K562 (cell line): ENCODE results near the gene PLIN5. TPM values are rescaled to one million over a fixed set of nuclear protein-coding genes. Genes with fewer than 3 reads are reported as not detected.

Experiments
- ATAC-seq: fragments of 200-7000 bp; cut with Tn5 transposase; 3 replicates; pipeline ENCODE4 v1.9.1; 2020; ENCODE audit warnings: moderate library complexity
- BruUV-seq: library from RNA; stranded (reverse); fragments of 400-500 nt; replicated peaks from 2 replicates; lab custom pipeline; 2021; lab: Mats Ljungman, UMichigan
- CTCF ChIA-PET: fragments of 300-600 bp; formaldehyde crosslinking; extraction: SDS; loops from one replicate; lab custom pipeline; 2021; ENCODE audit warnings: low intra/inter-chr PET ratio; lab: Yijun Ruan, JAX
- POLR2A ChIA-PET: fragments of 300-600, 350-650 bp; sonication (Branson Sonifier 250); formaldehyde crosslinking; extraction: SDS; loops from one replicate; lab custom pipeline; 2021; ENCODE audit warnings: antibody characterized with exemption, inconsistent platforms; lab: Yijun Ruan, JAX
- DNase-seq, 4 experiments: peaks; one replicate each; pipeline versions ENCODE4 v3.0.0 to v3.0.0-alpha.2; 2011 to 2018; ENCODE audit warnings: low spot score in 3 of 4, mixed read lengths in 3 of 4; ENCODE audit errors: extremely low read depth in 1 of 4
- FAIRE-seq: peaks from 2 replicates; lab custom pipeline; 2011; peaks lifted over from hg19 to GRCh38; lab: Jason Lieb, UNC
- H2AFZ ChIP-seq: 2 replicates; pipeline ENCODE4 v1.6.0; 2011; ENCODE audit warnings: low read depth, low read length, control low read depth, inconsistent platforms
- H3K27ac ChIP-seq: fragments of 200-600 bp; 3 replicates; pipeline ENCODE4 v1.8.0; 2011; ENCODE audit warnings: low read depth, mild to moderate bottlenecking, control low read depth, inconsistent platforms, low read length, moderate library complexity, mixed read lengths; ENCODE audit errors: extremely low read depth
- H3K27me3 ChIP-seq, 2 experiments: fragments of 300-600 bp in 1 of 2; 2 replicates in 1 of 2; 3 replicates in 1 of 2; pipeline versions ENCODE4 v1.6.0 to v1.8.0; 2011; ENCODE audit warnings: inconsistent platforms in 2 of 2, low read length in 2 of 2, mild to moderate bottlenecking in 1 of 2, mixed read lengths in 1 of 2, moderate library complexity in 1 of 2; ENCODE audit not compliant: control insufficient read depth in 2 of 2, insufficient read depth in 2 of 2
- H3K36me3 ChIP-seq: fragments of 300-600 bp; 3 replicates; pipeline ENCODE4 v1.8.0; 2011; ENCODE audit warnings: mild to moderate bottlenecking, low read length, inconsistent platforms; ENCODE audit not compliant: control insufficient read depth, insufficient read depth
- H3K4me1 ChIP-seq, 2 experiments: fragments of 200-600 bp in 1 of 2; replicated peaks in 1 of 2; 2 replicates in 1 of 2; 3 replicates in 1 of 2; pipeline versions ENCODE4 v1.5.1 to v1.8.0; 2011; ENCODE audit warnings: inconsistent platforms in 2 of 2, low read length in 2 of 2, mild to moderate bottlenecking in 1 of 2, mixed read lengths in 1 of 2, moderate library complexity in 1 of 2; ENCODE audit not compliant: control insufficient read depth in 2 of 2, insufficient read depth in 2 of 2
- H3K4me2 ChIP-seq: 2 replicates; pipeline ENCODE4 v1.6.1; 2011; ENCODE audit warnings: low read length, control low read depth, inconsistent platforms, mixed read lengths; ENCODE audit not compliant: insufficient read depth
- H3K4me3 ChIP-seq: fragments of 200-600 bp; sonication (generic), shearing (Covaris generic); 2 replicates; pipeline ENCODE4 v1.5.1; 2016; ENCODE audit warnings: control low read depth, inconsistent platforms
- H3K79me2 ChIP-seq: fragments of 200-600 bp; 3 replicates; pipeline ENCODE4 v1.8.0; 2011; ENCODE audit warnings: low read length, inconsistent platforms; ENCODE audit not compliant: control insufficient read depth, insufficient read depth
- H3K9ac ChIP-seq, 2 experiments: 2 replicates each; pipeline versions ENCODE4 v1.6.0 to v1.6.1; 2011; ENCODE audit warnings: low read depth in 2 of 2, low read length in 2 of 2, control low read depth in 1 of 2, inconsistent platforms in 1 of 2, mild to moderate bottlenecking in 1 of 2, mixed read lengths in 1 of 2; ENCODE audit not compliant: insufficient read depth in 1 of 2
- H3K9me1 ChIP-seq: one replicate; pipeline ENCODE4 v1.6.0; 2011; ENCODE audit warnings: inconsistent platforms, mild to moderate bottlenecking, low read length, moderate library complexity; ENCODE audit not compliant: control insufficient read depth, insufficient read depth
- H3K9me3 ChIP-seq: replicated peaks from 2 replicates; pipeline ENCODE4 v1.5.1; 2011; ENCODE audit warnings: low read depth, low read length, inconsistent platforms; ENCODE audit not compliant: control insufficient read depth, insufficient read depth
- H4K20me1 ChIP-seq: replicated peaks from 2 replicates; pipeline ENCODE4 v1.6.1; 2011; ENCODE audit warnings: low read length, inconsistent platforms, mixed read lengths; ENCODE audit not compliant: control insufficient read depth, insufficient read depth
- ASH1L ChIP-seq: fragments of 450-650 bp; IDR thresholded peaks from 2 replicates; pipeline ENCODE4 v1.6.1; 2018; ENCODE audit warnings: borderline replicate concordance, mild to moderate bottlenecking, low read depth; ENCODE audit not compliant: partially characterized antibody
- BCOR ChIP-seq: fragments of 450-650 bp; IDR thresholded peaks from 2 replicates; pipeline ENCODE4 v1.6.1; 2016
- FOXP1 ChIP-seq: sonication (generic); formaldehyde crosslinking; IDR thresholded peaks from 2 replicates; pipeline ENCODE4 v1.8.0; 2022; ENCODE audit warnings: mild to moderate bottlenecking, missing genetic modification reagents
- KDM1A ChIP-seq, 2 experiments: fragments of 450-650 bp; IDR thresholded peaks; 2 replicates each; pipeline ENCODE4 v1.6.1; 2016; ENCODE audit warnings: mild to moderate bottlenecking in 2 of 2
- LCOR ChIP-seq: sonication (generic); formaldehyde crosslinking; IDR thresholded peaks from 2 replicates; pipeline ENCODE4 v1.8.0; 2022; ENCODE audit warnings: mild to moderate bottlenecking, missing genetic modification reagents
- MYC ChIP-seq, 2 experiments: fragments of 250-450 bp in 1 of 2; sonication (Bioruptor Pico) in 1 of 2; IDR thresholded peaks; 2 replicates each; pipeline versions ENCODE4 v1.5.1 to v1.6.1; 2012 to 2021; ENCODE audit warnings: low read depth in 2 of 2, borderline replicate concordance in 1 of 2, improper control_type of control experiment in 1 of 2, low read length in 1 of 2, mild to moderate bottlenecking in 1 of 2, moderate library complexity in 1 of 2
- NFXL1 ChIP-seq: fragments of 450-650 bp; formaldehyde crosslinking; IDR thresholded peaks from 2 replicates; pipeline ENCODE4 v1.4.0; 2021; ENCODE audit warnings: mild to moderate bottlenecking
- RBM25 ChIP-seq: fragments of 200-400 bp; formaldehyde crosslinking; IDR thresholded peaks from 2 replicates; pipeline ENCODE4 v1.6.1; 2018; ENCODE audit warnings: low read length, low read depth, moderate library complexity; ENCODE audit not compliant: severe bottlenecking
- RCOR1 ChIP-seq, 2 experiments: IDR thresholded peaks; 2 replicates each; pipeline ENCODE4 v1.6.1; 2012; ENCODE audit warnings: low read depth in 2 of 2, low read length in 2 of 2, borderline replicate concordance in 1 of 2, improper control_type of control experiment in 1 of 2
- SMARCA5 ChIP-seq: fragments of 450-650 bp; IDR thresholded peaks from 2 replicates; pipeline ENCODE4 v1.6.1; 2016
- ZFP36 ChIP-seq: fragments of 150-350 bp; IDR thresholded peaks from 2 replicates; pipeline ENCODE4 v1.6.1; 2018; ENCODE audit warnings: low read length, low read depth; ENCODE audit not compliant: partially characterized antibody
- ZKSCAN3 ChIP-seq: fragments of 250-450 bp; sonication (Bioruptor Pico); IDR thresholded peaks from 2 replicates; pipeline ENCODE4 v1.4.0; 2020
- ZNF124 ChIP-seq: sonication (generic); formaldehyde crosslinking; IDR thresholded peaks from 2 replicates; pipeline ENCODE4 v1.8.1; 2022; ENCODE audit warnings: missing genetic modification reagents
- ZNF165 ChIP-seq: fragments of 250-450 bp; sonication (Bioruptor Pico); IDR thresholded peaks from 2 replicates; pipeline ENCODE4 v1.4.0; 2020; ENCODE audit warnings: borderline replicate concordance
- ZNF280A ChIP-seq: fragments of 450-650 bp; IDR thresholded peaks from 2 replicates; pipeline ENCODE4 v1.6.1; 2018; ENCODE audit warnings: mild to moderate bottlenecking, low read depth; ENCODE audit not compliant: partially characterized antibody
- ZNF316 ChIP-seq: fragments of 450-650 bp; IDR thresholded peaks from 2 replicates; pipeline ENCODE4 v1.6.1; 2016
- ZNF408 ChIP-seq: fragments of 250-450 bp; sonication (Bioruptor Pico); IDR thresholded peaks from 2 replicates; pipeline ENCODE4 v1.4.0; 2020; ENCODE audit warnings: low read depth, mild to moderate bottlenecking, moderate library complexity
- ZNF740 ChIP-seq, 3 experiments: fragments of 200-800 bp in 1 of 3; sonication (Bioruptor generic) in 1 of 3; sonication (generic) in 1 of 3; formaldehyde crosslinking in 1 of 3; IDR thresholded peaks; 2 replicates each; pipeline versions ENCODE4 v1.6.1 to v1.8.0; 2016 to 2022; ENCODE audit warnings: mild to moderate bottlenecking in 2 of 3, missing compliant biosample characterization in 2 of 3, missing genetic modification characterization in 2 of 3, missing genetic modification reagents in 1 of 3
- ZSCAN29 ChIP-seq: fragments of 450-650 bp; IDR thresholded peaks from 2 replicates; pipeline ENCODE4 v1.6.1; 2017
- WGBS: fragments of 100-300 bp; shearing (Covaris generic); methylation state at CpG from one replicate; pipeline ENCODE4 v1.1.6; 2016; ENCODE audit warnings: low coverage, mixed read lengths; ENCODE audit not compliant: insufficient coverage; ENCODE audit errors: missing lambda C conversion rate; 5-methylcytosine and 5-hydroxymethylcytosine counted together
- in situ Hi-C: fragments of 300-500 bp; cut with MboI; formaldehyde crosslinking; loops from 4 replicates; pipeline ENCODE4 v1.15.0; 2018; ENCODE audit warnings: inconsistent platforms, mixed read lengths
- intact Hi-C: fragments of 100-400 bp; cut with micrococcal nuclease; formaldehyde crosslinking; loops from 2 replicates; pipeline ENCODE4 v1.14.2; 2022
- polyA plus RNA-seq, 8 experiments: library from polyadenylated mRNA; depleted of rRNA in 4 of 8; stranded (reverse) in 5 of 8; unstranded in 3 of 8; fragments of >200 nt; fragmentation: Nextera tagmentation in 2 of 8; fragmentation: Illumina TruSeq in 1 of 8; extraction: Ambion mirVana in 2 of 8; extraction: Trizol in 1 of 8; gene quantifications; 2 replicates each; pipeline versions ENCODE4 v1.2.1 to v1.2.3, GENCODE V29; 2011 to 2014; ENCODE audit warnings: inconsistent platforms in 1 of 8, missing spikeins in 1 of 8
- total RNA-seq, 7 experiments: library from RNA; depleted of rRNA in 6 of 7; stranded (reverse); fragments of >200 nt in 6 of 7; fragmentation: Illumina TruSeq in 2 of 7; extraction: Trizol in 2 of 7; gene quantifications; 2 replicates each; pipeline versions ENCODE4 v1.2.1 to v1.2.3, GENCODE V29; 2011 to 2021; ENCODE audit warnings: low replicate concordance in 1 of 7

The PLIN5 gene
- total and polyA plus RNA-seq, 9 of the 15 experiments (the other 6 are each of a cell fraction or from before 2014, with no cell fraction given), result 0.04 to 1.3 (median 0.50) TPM

- TF ChIP-seq ASH1L, result no peak
- no peak for TF ChIP-seq ZNF316
- no peak for TF ChIP-seq ZNF165
- TF ChIP-seq ZNF280A, result no peak
- no peak for TF ChIP-seq ZSCAN29
- TF ChIP-seq NFXL1 (CRISPR knock-in tag), result no peak
- TF ChIP-seq ZNF124, result no peak
Observed at GRCh38 chr19:4529924-4530522, 5.0 kb downstream of the PLIN5 start (continued).

GRCh38 chr19:4528843-4529242, 6.2 kb downstream of the PLIN5 start:
- no peak overlapping the region for H3K9ac ChIP-seq
- H3K79me2 ChIP-seq, result no peaks in the 10 kb centered on the region
- H2AFZ ChIP-seq, result no peak overlapping the region
- H3K4me1 ChIP-seq, result peaks cover 0 to 37% of the 10 kb centered on the region in 2 experiments; a peak in 4 of 5 replicates
- H3K27ac ChIP-seq, result no peak overlapping the region
- H3K9me3 ChIP-seq, result no peaks in the 10 kb centered on the region
- ATAC-seq (no peak), FAIRE-seq (no peak), DNase-seq (no peak)
- CTCF ChIA-PET, result interaction anchor here (1.2 kb wide), 1 partner anchor 262 kb away, joined by 4 read pairs; no protein-coding TSS in a partner anchor
- H3K36me3 ChIP-seq, result no peaks in the 10 kb centered on the region
- POLR2A ChIA-PET, result no interaction called here
- H3K27me3 ChIP-seq, result peaks cover 0 to 6% of the 10 kb centered on the region in 2 experiments; a peak in 3 of 5 replicates
- intact Hi-C loops (no loop called here), in situ Hi-C loops (no loop called here)
- H3K4me2 ChIP-seq, result no peak overlapping the region
- TF ChIP-seq ZKSCAN3 (no peak), MYC (IDR thresholded peaks at IDR 0.05; ENCODE audit: low read depth, low read length) (no peak), MYC (CRISPR knock-in tag; IDR thresholded peaks at IDR 0.05; ENCODE audit: borderline replicate concordance, low read depth) (no peak), LCOR (CRISPR knock-in tag) (no peak), RCOR1 (IDR thresholded peaks at IDR 0.05; ENCODE audit: borderline replicate concordance in 1 of 2, low read depth in 2 of 2, low read length in 2 of 2) (peak in 1 of 2 experiments; percentile 43; a peak in 1 of 4 replicates), SMARCA5 (0 out of 2 replicates have a peak, but pooled peaks have one; percentile 35), KDM1A (IDR thresholded peaks at IDR 0.05) (peak in 1 of 2 experiments; percentile 66), RBM25 (peak; percentile 90), ZNF408 (CRISPR knock-in tag) (no peak), BCOR (peak; percentile 94), ZFP36 (peak; percentile 74), ZNF740 (CRISPR knock-in tag; IDR thresholded peaks at IDR 0.05) (0 out of 2 replicates have a peak, but pooled peaks have one; percentile 17), ZNF740 (tag; IDR thresholded peaks at IDR 0.05) (no peak), FOXP1 (CRISPR knock-in tag) (no peak)
- no peaks in the 10 kb centered on the region for H4K20me1 ChIP-seq
- H3K4me3 ChIP-seq, result no peak overlapping the region
- H3K9me1 ChIP-seq, result no peaks in the 10 kb centered on the region
- no TSS peak for BruUV-seq
- WGBS, result 63% methylated on average over 15 of the region's 15 CpGs
